Activated CD8-positive, alpha-beta memory T cell treated with anti-CD3 and anti-CD28 coated beads, Interleukin-2, amount 50 U/mL, for 4 hours (primary cell): ENCODE results near the gene KRT27.
"Not testable (repeated sequence)": the region's sequence is repeated elsewhere in the genome, so short reads cannot be mapped to it uniquely, and the experiment has no call there.

ENCODE experiments used
- DNase-seq: peaks from one replicate; pipeline ENCODE4 v3.0.0-alpha.2; 2020

KRT27 gene

GRCh38 chr17:40753804-40754203, 28.5 kb downstream of the KRT27 start:
- no peak for DNase-seq

- DNase-seq: no peak
These were observed 31.3 kb downstream of the KRT27 start for GRCh38 chr17:40751065-40751464.

- DNase-seq: no peak
These were observed 32.0 kb downstream of the KRT27 start for GRCh38 chr17:40750391-40750790.

GRCh38 chr17:40748666-40749065, 33.7 kb downstream of the KRT27 start:
- not testable (repeated sequence) for DNase-seq

- DNase-seq: no peak
These were observed 43.8 kb downstream of the KRT27 start for GRCh38 chr17:40738553-40738952.

- no peak for DNase-seq
These were observed 47.3 kb downstream of the KRT27 start for GRCh38 chr17:40735016-40735415.

- no peak for DNase-seq
These were observed 48.3 kb downstream of the KRT27 start for GRCh38 chr17:40734018-40734417.

- DNase-seq: no peak
These were observed 51.4 kb downstream of the KRT27 start for GRCh38 chr17:40730970-40731369.

- no peak for DNase-seq
These were observed 54.7 kb downstream of the KRT27 start for GRCh38 chr17:40727447-40728231.

GRCh38 chr17:40726919-40727318, 55.4 kb downstream of the KRT27 start:
- DNase-seq: no peak
